Forelimb muscle (tissue), 1 donor: ENCODE measurements around the gene C11orf71. TPM values are rescaled to one million over a fixed set of nuclear protein-coding genes. Genes with fewer than 3 reads are reported as not detected.

ENCODE experiments used
- DNase-seq: peaks from one replicate; pipeline ENCODE4 v3.0.0-alpha.2; 2013; ENCODE audit warnings: low read depth
- polyA plus RNA-seq: library from polyadenylated mRNA; unstranded; fragments of 120-200 nt; gene quantifications from one replicate; pipeline ENCODE4 v1.2.1, GENCODE V29; 2013; ENCODE audit not compliant: insufficient read length

The C11orf71 gene
- polyA plus RNA-seq, 1 donor, result 7.6 TPM

- no peak for DNase-seq
Measured at GRCh38 chr11:114359342-114359741, 41.0 kb downstream of the C11orf71 start.

GRCh38 chr11:114358716-114359115 lies 41.6 kb downstream of the C11orf71 start:
- no peak for DNase-seq

DNA sequence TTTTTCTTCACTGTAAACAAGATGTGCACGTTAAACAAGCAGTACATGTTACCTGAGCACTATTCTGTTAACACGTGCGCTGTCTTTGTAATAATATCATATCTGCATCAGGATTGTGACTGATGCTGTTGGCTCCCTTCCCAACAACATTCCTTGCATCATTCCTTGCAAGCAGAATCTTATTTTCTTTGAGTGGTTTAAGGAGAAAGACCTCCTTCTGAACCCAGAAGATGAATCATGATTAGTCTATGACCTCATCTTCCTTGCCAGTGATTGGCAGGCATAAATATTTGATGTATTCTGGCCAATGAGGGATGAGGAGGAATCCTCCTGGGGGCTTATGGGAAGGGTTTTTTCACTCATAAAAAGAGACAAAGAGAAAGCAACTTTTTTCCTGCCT lies 46.2 kb downstream of the C11orf71 start:
- DNase-seq, result no peak

GRCh38 chr11:114353443-114353842 lies 46.9 kb downstream of the C11orf71 start:
- DNase-seq, result no peak

- DNase-seq, result no peak
Measured at GRCh38 chr11:114350022-114350421, 50.3 kb downstream of the C11orf71 start.

Other genes with a start within 250 kb of the C11orf71 start
- 58.6 TPM for gene NNMT, start 104.1 kb downstream of the C11orf71 start, polyA plus RNA-seq
- gene RBM7, start 155 bp upstream of the C11orf71 start, polyA plus RNA-seq, result 24.2 TPM
- gene REXO2, start 39.0 kb upstream of the C11orf71 start, polyA plus RNA-seq, result 52.2 TPM
- not detected for gene NXPE1, start 159.4 kb upstream of the C11orf71 start, polyA plus RNA-seq
- gene NXPE4, start 195.3 kb upstream of the C11orf71 start, polyA plus RNA-seq, result not detected